GM10266 (cell line): Measurements from ENCODE around the gene DDAH2.

Source experiments
- DNase-seq: peaks from one replicate; pipeline ENCODE4 v3.0.0; 2012; ENCODE audit errors: extremely low spot score
- CTCF ChIP-seq: IDR thresholded peaks from 2 replicates; pipeline ENCODE4 v1.5.1; 2012; ENCODE audit warnings: mild to moderate bottlenecking, low read depth; ENCODE audit not compliant: control insufficient read depth, insufficient read depth; ENCODE audit errors: missing control alignments

The DDAH2 gene

GRCh38 chr6:31723245-31723979 is 5.7 kb downstream of the DDAH2 start, which contains the start of gene MPIG6B:
MPIG6B (plus strand) TSS chr6:31723373; CDS start chr6:31723384, 11 bp downstream.
- DNase-seq, result no peak
- no peak for TF ChIP-seq CTCF

GRCh38 chr6:31722173-31722572 is 6.9 kb downstream of the DDAH2 start:
- DNase-seq, result no peak
- TF ChIP-seq CTCF, result no peak

GRCh38 chr6:31721351-31722020 is 7.6 kb downstream of the DDAH2 start, which contains the start of gene LY6G6C:
LY6G6C (minus strand) TSS chr6:31721746; CDS start chr6:31721679, 67 bp downstream.
- TF ChIP-seq CTCF, result no peak
- DNase-seq, result no peak

- DNase-seq, result no peak
- no peak for TF ChIP-seq CTCF
These were observed 8.8 kb downstream of the DDAH2 start for GRCh38 chr6:31720196-31720770.

GRCh38 chr6:31719001-31719400 is 10.1 kb downstream of the DDAH2 start:
- DNase-seq, result no peak
- no peak for TF ChIP-seq CTCF

- DNase-seq, result no peak
- no peak for TF ChIP-seq CTCF
These were observed 10.8 kb downstream of the DDAH2 start for GRCh38 chr6:31718265-31718664.
